Activated naive CD4-positive, alpha-beta T cell treated with anti-CD3 and anti-CD28 coated beads for 36 hours (primary cell): ENCODE data around the gene APOB. TPM values are rescaled to one million over a fixed set of nuclear protein-coding genes. Genes with fewer than 3 reads are reported as not detected.

Experiments
- CTCF ChIA-PET: fragments of 350-600 bp; sonication (Branson Sonifier 250); formaldehyde crosslinking; loops from one replicate; lab custom pipeline; 2021; ENCODE audit warnings: antibody characterized with exemption; lab: Charles Lee
- DNase-seq: peaks from one replicate; pipeline ENCODE4 v3.0.0-alpha.2; 2020
- H3K27ac Mint-ChIP-seq: one replicate; pipeline ENCODE4 v1.8.0; 2021; ENCODE audit warnings: mild to moderate bottlenecking, mixed read lengths
- H3K27me3 Mint-ChIP-seq: one replicate; pipeline ENCODE4 v1.8.0; 2021; ENCODE audit warnings: low read depth, mixed read lengths
- H3K36me3 Mint-ChIP-seq: one replicate; pipeline ENCODE4 v1.8.0; 2021; ENCODE audit warnings: low read depth, mixed read lengths
- H3K4me1 Mint-ChIP-seq: one replicate; pipeline ENCODE4 v1.8.0; 2021; ENCODE audit warnings: low read depth, mixed read lengths
- H3K4me3 Mint-ChIP-seq: one replicate; pipeline ENCODE4 v1.8.0; 2021; ENCODE audit warnings: mild to moderate bottlenecking, moderate library complexity, mixed read lengths
- H3K9me3 Mint-ChIP-seq: one replicate; pipeline ENCODE4 v1.8.0; 2021; ENCODE audit warnings: mixed read lengths
- intact Hi-C: fragments of 100-400 bp; cut with micrococcal nuclease; formaldehyde crosslinking; loops from one replicate; pipeline ENCODE4 v1.15.1; 2023
- total RNA-seq, 2 experiments: library from RNA; stranded (reverse); gene quantifications; one replicate each; pipeline ENCODE4 v1.2.3, GENCODE V29; 2021

APOB gene
- total RNA-seq, 2 experiments from 2014 or later: not detected

DNA sequence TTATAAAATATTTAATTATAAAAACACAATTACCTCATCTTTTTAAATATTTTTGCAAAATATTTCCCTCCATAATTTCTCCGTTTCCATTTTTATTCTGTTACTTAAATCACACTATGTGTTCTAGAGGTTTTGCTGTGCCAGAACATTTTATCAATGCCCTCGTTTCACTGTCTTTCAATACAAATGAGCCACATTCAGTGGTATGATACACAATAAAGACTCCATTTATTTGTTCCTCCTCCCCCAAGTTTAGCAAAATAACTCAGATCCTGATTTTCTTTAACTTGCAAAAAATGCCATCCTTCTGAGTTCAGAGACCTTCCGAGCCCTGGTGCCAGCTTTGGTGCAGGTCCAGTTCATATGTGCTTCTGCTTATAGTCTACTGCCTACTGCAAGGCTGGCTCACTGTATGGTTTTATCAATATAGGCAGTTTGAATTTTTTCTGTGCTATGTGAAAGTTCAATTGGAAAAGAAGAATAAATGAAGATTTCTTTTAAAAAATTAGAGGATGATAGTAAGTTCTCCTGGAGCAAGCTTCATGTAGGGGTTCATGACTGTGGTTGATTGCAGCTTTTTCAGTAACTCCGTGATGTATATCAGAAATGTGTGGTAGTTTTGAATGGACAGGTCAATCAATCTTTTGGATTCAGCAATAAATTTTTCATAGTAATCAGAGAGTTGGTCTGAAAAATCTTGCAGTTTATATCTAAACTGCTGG lies 42.5 kb downstream of the APOB start:
- intact Hi-C loops: no loop called here
- CTCF ChIA-PET: interaction anchor here (0.9 kb wide), 1 partner anchor 38 kb away, joined by 3 read pairs; no protein-coding TSS in a partner anchor

DNA sequence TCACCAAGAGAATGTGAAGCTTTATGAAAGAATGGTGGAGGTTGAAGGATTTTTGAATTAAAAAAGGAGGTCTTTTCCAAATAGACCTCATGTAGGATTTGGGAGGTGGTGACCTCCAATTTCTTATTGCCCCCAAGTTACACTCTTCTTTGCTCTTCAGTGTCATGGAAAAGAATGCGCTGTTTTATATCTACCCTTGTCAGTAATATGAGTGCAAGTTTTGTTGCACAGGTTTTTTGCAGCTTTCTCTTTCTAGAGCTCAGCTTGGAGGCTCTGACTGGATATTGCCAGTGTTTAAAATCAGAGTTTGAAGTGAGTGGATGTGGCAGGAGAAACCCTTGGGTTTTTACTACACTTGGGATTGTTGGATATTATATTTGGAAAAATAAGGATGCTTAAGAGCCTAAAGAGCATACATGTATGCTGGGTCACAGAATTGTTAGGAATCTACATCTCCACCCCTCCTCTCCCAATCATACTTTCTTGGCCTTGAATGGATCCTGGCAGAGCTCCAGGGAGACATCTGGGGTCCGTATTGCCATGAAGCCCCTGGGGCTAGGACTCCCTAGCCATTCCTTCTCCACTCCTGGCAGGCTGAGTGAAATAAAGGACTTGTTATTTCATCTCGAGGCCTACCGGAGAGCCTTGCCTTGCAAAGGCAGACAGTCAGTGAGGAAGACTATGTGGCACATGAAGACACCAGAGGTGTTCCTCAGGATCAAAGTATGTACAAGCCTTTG lies 43.8 kb downstream of the APOB start:
- no peak for DNase-seq
- H3K36me3 Mint-ChIP-seq: no peaks in the 10 kb centered on the region
- CTCF ChIA-PET: no interaction called here
- H3K27me3 Mint-ChIP-seq: peaks cover 3% of the 10 kb centered on the region
- no peaks in the 10 kb centered on the region for H3K9me3 Mint-ChIP-seq
- no peak overlapping the region for H3K27ac Mint-ChIP-seq
- H3K4me1 Mint-ChIP-seq: no peaks in the 10 kb centered on the region
- intact Hi-C loops: no loop called here
- H3K4me3 Mint-ChIP-seq: no peak overlapping the region

More for the DNA sequence above, 42.5 kb downstream of the APOB start:
- H3K4me1 Mint-ChIP-seq: no peaks in the 10 kb centered on the region
- H3K27ac Mint-ChIP-seq: no peak overlapping the region
- DNase-seq: no peak
- peaks cover 3% of the 10 kb centered on the region for H3K27me3 Mint-ChIP-seq
- no peak overlapping the region for H3K4me3 Mint-ChIP-seq
- no peaks in the 10 kb centered on the region for H3K9me3 Mint-ChIP-seq
- no peaks in the 10 kb centered on the region for H3K36me3 Mint-ChIP-seq

DNA sequence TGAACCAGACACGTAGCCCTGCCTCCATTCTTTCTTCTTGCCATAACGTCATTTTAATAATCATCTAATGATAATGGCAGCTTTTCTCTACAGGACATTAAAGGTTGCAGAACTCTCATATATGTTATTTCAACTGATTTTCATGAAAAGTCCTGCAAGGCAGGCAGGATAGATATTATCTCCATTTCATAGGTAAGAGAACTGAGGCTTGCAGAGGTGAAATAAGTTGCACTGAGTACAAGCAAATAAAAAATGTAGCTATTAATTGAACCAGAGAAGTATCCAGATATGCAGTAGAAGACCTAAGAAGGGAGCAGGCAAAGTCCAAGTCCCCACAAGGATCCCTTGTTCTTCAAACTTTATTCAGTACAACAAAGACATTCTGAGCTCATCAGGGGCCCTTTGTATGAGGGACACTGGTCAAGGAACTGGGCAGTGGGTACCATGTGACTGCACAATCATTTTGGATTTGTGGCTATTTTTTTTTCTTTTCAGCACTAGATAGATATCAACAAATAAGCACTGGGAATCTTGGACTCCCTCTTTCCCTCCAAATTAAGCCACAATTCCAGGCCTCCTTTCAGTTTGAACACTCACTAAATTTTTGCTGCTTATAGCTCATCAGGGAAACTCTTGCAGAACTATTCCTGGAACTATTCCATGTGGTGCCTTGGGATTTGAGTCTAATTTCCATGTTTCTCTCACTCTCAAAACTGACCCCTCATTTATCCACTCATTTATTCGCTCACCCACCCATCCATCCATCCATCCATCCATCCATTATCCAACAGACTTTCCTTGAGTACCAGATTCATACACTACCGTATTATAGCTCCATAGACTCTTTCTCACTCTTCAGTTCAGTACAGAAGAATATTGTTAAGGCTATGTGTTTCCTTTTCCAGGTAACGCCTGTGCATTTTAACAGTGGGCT lies 44.6 kb downstream of the APOB start:
- no peaks in the 10 kb centered on the region for H3K36me3 Mint-ChIP-seq
- H3K4me1 Mint-ChIP-seq: no peaks in the 10 kb centered on the region
- intact Hi-C loops: no loop called here
- H3K4me3 Mint-ChIP-seq: no peak overlapping the region
- H3K27me3 Mint-ChIP-seq: peaks cover 3% of the 10 kb centered on the region
- no peak overlapping the region for H3K27ac Mint-ChIP-seq
- no peaks in the 10 kb centered on the region for H3K9me3 Mint-ChIP-seq
- CTCF ChIA-PET: no interaction called here
- DNase-seq: no peak

DNA sequence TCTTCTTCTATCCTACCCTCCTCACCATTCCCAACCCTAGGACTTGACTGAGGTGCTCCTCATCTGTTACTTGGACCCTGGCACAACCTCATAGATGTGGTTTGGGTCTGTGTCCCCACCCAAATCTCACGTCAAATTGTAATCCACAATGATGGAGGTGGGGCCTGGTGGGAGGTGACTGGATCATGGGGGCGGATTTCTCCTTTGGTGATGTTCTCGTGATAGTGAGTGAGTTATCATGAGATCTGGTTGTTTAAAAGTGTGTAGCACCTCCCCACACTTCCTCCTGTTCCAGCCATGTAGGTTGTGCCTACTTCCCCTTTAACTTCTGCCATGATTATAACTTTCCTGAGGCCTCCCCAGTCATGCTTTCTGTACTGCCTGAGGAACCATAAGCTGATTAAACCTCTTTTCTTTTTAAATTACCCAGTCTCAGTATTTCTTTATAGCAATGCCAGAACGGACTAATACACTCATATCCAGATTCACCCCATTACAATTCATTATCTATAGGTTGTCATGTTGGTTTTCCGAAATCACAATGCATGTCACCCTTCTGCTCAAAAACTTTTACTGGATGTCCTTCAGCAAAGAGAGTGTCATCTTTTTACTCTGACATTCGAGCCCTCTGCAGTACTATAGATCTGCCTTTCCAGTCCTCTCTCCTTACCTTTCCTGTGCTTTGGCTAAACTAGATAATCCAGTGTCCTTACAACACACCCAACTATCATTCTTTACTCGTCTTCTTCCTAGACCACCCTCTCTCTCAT lies 45.7 kb downstream of the APOB start:
- Mint-ChIP-seq H3K4me3 (no peak overlapping the region), H3K27me3 (peaks cover 3% of the 10 kb centered on the region), H3K36me3 (no peaks in the 10 kb centered on the region), H3K9me3 (no peaks in the 10 kb centered on the region), H3K4me1 (no peaks in the 10 kb centered on the region), H3K27ac (no peak overlapping the region)
- no peak for DNase-seq
- CTCF ChIA-PET: no interaction called here
- intact Hi-C loops: no loop called here

DNA sequence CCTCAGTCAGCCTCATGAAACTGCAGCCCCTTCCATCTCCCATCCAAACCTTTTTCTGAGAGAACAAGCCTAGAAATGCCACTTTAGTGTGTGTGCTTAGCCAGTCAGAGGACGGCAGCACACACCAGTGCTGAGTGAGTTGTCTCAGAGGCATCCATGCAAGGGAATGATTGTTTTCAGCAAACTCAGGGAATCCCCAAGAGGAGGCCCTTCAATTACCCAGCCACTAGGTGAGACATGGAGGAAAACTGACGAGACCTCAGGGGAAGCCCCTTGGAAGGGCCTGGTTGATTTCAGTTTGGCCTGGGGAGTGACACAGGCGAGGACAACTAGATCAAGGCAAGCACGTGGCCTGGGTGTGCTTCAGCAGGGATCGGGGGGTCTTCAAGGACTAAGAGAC lies 49.7 kb downstream of the APOB start:
- no peak overlapping the region for H3K27ac Mint-ChIP-seq
- H3K9me3 Mint-ChIP-seq: no peaks in the 10 kb centered on the region
- no peaks in the 10 kb centered on the region for H3K36me3 Mint-ChIP-seq
- no peaks in the 10 kb centered on the region for H3K27me3 Mint-ChIP-seq
- H3K4me3 Mint-ChIP-seq: no peak overlapping the region
- intact Hi-C loops: no loop called here
- H3K4me1 Mint-ChIP-seq: no peaks in the 10 kb centered on the region
- DNase-seq: no peak
- CTCF ChIA-PET: no interaction called here

DNA sequence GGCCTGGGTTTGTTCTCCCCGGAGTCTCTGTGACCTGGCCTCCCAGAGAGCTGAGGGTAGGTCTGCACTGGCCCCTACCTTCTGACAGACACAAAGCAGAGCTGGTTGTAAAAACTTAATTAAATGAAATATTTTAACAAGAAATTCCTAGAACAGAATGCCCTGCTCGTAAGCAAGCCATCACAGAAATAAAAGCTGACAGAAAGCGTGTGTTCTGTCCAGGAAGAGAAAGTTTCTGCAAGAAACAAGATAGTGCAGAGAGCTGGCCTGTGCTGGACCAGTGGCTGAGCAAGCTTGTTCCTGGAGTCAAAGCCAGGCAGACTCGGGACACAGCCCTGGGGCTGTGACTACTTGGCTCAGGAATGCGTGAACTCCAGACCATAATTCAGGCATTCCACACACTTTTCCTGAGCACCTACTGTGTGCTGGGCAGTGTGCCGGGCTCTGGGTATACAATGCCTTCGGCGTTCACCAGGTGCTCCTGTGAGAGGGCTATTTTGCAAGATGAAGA lies 51.6 kb downstream of the APOB start:
- CTCF ChIA-PET: no interaction called here
- no peaks in the 10 kb centered on the region for H3K4me1 Mint-ChIP-seq
- no peak overlapping the region for H3K27ac Mint-ChIP-seq
- no peaks in the 10 kb centered on the region for H3K36me3 Mint-ChIP-seq
- DNase-seq: no peak
- H3K4me3 Mint-ChIP-seq: no peak overlapping the region
- H3K27me3 Mint-ChIP-seq: no peaks in the 10 kb centered on the region
- intact Hi-C loops: no loop called here
- H3K9me3 Mint-ChIP-seq: no peaks in the 10 kb centered on the region

DNA sequence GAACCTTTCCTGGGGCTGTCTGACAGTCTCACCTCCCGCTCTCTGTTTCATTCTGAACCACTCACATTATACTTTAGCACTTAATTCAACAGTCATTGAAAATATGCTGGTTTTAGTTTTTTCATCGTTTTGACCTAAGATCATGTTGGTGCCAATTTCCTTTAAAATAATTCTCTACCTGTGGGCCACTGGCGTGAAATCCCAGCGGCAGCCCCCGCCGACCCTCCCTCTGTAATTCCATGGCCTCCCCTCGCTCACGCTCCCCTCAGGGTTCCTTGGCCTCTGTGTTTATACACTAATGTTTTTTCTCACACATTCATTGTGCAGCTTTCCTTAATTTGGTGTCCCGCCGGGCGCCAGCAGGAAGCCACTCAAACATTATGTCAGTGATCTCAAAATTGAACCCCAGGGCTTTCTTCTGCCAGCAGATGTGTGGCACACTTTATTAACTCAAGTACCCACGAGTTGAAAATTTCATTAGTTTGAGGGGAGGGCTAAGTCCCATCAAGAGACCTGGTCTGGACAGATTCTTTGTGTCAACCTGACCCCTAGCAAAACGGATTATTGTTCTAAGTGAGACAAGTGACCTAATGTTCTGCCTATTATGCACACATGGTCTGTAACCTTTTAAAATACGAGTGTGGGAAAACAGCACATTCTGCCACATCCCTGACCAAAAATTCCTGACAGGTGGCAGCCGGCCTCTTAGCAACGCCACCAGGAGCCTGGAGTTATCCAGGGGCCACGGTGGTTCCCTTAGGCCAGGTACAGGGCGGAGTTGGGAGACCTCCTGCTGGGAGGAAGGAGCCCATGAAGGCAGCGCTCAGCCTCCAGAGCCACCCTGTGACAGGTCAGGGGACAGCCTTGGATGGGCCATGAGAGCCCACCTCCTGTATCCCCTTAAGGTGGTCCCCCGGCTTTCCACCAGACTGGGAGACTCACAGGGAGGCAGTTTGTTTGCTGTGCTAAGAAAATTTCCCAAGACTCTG lies 53.1 kb downstream of the APOB start:
- Mint-ChIP-seq H3K4me3 (no peak overlapping the region), H3K36me3 (no peaks in the 10 kb centered on the region), H3K9me3 (no peaks in the 10 kb centered on the region), H3K4me1 (no peaks in the 10 kb centered on the region), H3K27ac (no peak overlapping the region), H3K27me3 (no peaks in the 10 kb centered on the region)
- no peak for DNase-seq
- CTCF ChIA-PET: no interaction called here
- intact Hi-C loops: no loop called here

DNA sequence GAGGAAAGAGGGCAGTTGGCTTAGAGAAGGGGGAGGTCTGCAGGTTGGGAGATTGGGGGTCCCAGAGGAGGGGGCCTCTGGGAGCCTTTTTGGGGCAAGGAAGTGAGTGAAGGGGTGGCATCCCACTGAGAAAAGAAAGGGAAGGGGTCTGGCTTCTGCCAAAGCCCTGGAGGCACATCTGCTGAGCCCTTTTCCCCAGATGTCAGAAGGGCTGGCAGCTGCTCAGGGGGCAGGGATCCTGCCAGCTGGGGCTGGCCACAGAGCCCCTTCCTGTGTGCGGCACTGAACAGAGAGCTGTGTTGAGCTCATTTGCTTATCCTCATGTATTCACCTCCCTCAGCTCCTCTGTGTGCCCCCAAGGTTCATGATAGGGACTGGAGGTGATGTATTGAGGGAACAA lies 54.5 kb downstream of the APOB start:
- CTCF ChIA-PET: no interaction called here
- intact Hi-C loops: no loop called here

DNA sequence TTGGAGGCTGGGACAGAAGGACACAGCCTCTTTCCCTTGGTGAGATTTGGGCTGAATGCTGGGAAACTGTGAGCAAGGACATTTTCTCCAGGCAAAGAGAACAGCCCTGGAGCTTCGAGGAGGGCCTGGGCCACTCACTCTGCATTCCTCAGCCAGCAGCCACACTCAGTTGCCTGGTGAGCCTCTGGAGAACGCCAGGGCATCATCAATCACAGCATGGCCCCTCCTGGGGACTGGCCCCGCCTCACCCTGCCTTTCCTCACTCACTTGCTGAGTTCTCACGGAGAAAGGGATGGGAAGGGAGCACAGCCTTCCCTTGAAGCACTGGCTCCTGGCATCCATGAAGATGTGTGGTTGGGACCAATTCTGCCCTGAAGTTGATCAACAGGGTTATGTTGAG lies 55.0 kb downstream of the APOB start:
- CTCF ChIA-PET: no interaction called here
- intact Hi-C loops: no loop called here
- Mint-ChIP-seq H3K4me3 (no peak overlapping the region), H3K27me3 (no peaks in the 10 kb centered on the region), H3K27ac (no peak overlapping the region), H3K9me3 (no peaks in the 10 kb centered on the region), H3K4me1 (no peaks in the 10 kb centered on the region), H3K36me3 (no peaks in the 10 kb centered on the region)
- DNase-seq: no peak

More for the DNA sequence above, 54.5 kb downstream of the APOB start:
- H3K4me1 Mint-ChIP-seq: no peaks in the 10 kb centered on the region
- H3K36me3 Mint-ChIP-seq: no peaks in the 10 kb centered on the region
- no peak overlapping the region for H3K4me3 Mint-ChIP-seq
- no peak overlapping the region for H3K27ac Mint-ChIP-seq
- no peaks in the 10 kb centered on the region for H3K9me3 Mint-ChIP-seq
- no peaks in the 10 kb centered on the region for H3K27me3 Mint-ChIP-seq
- no peak for DNase-seq

DNA sequence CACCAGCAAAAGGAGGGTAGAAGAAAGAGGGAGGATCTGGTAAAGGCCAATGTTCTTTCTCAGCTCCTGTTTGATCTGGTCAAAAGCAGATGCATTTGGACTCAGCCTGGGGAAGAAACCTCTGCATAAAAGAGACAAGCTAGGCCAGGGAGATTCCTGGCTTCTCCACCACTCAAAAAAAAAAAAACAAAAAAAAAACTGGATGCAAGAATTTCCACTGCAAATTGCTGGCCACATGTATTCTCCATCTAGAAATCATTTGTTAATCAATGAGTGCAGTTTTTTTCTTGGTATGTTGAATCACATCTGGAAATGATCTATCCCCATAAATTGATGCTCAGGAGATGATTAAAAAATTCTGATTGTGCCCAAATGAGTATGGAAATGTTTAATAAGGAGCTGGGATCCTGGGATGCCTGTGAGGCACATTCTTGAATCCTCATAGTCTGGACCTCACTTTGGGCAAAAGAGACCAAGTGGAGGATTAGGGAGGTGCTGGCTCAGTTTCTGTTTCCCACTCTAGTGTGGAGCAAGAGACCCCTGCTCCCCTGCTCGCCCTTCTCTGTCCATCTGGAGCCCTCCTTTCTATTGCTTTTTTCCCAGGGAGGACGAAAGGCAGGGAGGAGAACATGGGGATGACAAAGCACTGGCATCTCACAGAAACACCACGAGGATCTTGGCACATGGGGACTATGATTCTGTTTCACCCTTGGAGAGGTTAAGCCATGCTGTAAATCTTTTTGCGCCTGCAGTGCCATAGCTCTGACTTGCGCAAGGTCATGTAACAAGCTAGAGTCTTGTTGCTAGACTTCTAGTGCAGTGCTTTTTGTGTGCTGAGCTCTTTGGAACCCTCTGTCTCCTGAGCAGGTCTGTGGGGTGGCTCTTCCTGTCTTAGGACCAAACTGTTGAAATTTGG lies 57.6 kb downstream of the APOB start:
- Mint-ChIP-seq H3K4me3 (no peak overlapping the region), H3K27me3 (peaks cover 2% of the 10 kb centered on the region), H3K27ac (no peak overlapping the region), H3K36me3 (no peaks in the 10 kb centered on the region), H3K4me1 (no peaks in the 10 kb centered on the region), H3K9me3 (no peaks in the 10 kb centered on the region)
- intact Hi-C loops: no loop called here
- DNase-seq: no peak
- CTCF ChIA-PET: interaction anchor here (0.7 kb wide), 1 partner anchor 49 kb away, joined by 3 read pairs; no protein-coding TSS in a partner anchor
